ENCODE data around the gene RXFP2. TPM values are rescaled to one million over a fixed set of nuclear protein-coding genes. Genes with fewer than 3 reads are reported as not detected.

RXFP2 gene
- total and polyA plus RNA-seq, 2 donors from 2014 or later, result 0.09 TPM; not detected in 1

DNA sequence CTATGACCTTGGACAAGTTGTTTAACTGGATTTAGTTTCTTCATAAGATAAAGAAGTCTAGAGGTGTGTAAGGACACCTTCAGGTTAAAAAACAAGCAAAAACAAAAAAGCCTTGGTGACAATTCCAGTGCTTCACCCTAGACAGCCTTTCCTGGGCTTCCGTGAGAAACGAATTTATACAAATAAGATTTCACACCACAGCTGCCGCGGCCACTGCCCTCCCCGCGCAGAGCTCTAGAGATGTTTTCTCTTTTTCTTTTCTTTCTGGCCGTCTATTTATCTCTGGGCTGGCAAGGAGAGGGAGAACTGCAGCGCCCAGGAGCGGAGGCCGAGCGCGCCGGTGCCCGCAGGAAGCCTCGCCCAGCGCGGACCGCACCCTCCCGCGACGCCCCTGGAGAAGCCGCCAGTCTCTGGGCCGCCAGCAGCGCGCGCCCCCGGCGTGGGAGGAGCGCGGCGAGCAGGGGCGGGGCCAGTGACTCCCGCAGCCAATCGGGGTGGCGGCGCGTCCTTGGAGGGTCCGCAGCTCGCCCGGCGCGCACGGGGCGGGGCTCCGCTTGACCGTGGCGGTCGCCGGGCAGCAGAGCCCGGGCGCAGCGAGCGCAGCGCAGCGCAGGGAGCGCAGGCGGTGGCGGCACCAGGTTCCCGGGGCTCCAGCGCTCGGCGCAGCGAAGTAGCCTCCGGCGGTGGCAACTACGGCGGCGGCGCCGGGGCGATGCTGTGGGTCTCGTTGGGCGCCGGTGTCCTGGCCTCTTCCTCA, 107.0 kb downstream of the RXFP2 start:
- DNase-seq (peak; percentile 92 to 97 (median 94)), FAIRE-seq (no peak)
- peaks cover 18% of the 10 kb centered on the region for H3K27me3 ChIP-seq (ENCODE audit: control insufficient read depth, insufficient read depth, low read length)
- intact Hi-C loops (cut with DNase I), result no loop called here
- TF ChIP-seq, protein P1, sequence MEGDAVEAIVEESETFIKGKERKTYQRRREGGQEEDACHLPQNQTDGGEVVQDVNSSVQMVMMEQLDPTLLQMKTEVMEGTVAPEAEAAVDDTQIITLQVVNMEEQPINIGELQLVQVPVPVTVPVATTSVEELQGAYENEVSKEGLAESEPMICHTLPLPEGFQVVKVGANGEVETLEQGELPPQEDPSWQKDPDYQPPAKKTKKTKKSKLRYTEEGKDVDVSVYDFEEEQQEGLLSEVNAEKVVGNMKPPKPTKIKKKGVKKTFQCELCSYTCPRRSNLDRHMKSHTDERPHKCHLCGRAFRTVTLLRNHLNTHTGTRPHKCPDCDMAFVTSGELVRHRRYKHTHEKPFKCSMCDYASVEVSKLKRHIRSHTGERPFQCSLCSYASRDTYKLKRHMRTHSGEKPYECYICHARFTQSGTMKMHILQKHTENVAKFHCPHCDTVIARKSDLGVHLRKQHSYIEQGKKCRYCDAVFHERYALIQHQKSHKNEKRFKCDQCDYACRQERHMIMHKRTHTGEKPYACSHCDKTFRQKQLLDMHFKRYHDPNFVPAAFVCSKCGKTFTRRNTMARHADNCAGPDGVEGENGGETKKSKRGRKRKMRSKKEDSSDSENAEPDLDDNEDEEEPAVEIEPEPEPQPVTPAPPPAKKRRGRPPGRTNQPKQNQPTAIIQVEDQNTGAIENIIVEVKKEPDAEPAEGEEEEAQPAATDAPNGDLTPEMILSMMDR (IDR thresholded peaks at IDR 0.05; ENCODE audit: borderline replicate concordance, extremely low read depth, insufficient read depth), result no peak
- peak overlapping the region in 1 of 3 donors; percentile 21 for H3K9ac ChIP-seq (ENCODE audit: low read length in 3 of 3)
- H3K9me3 ChIP-seq (ENCODE audit: control insufficient read depth in 2 of 3, insufficient read depth in 1 of 3, low read length in 3 of 3), result no peaks in the 10 kb centered on the region
- no peak overlapping the region for H3K27ac ChIP-seq (ENCODE audit: low read depth in 2 of 2, low read length in 2 of 2)
- peak overlapping the region; percentile 38 to 73 (median 62) for H3K4me3 ChIP-seq (ENCODE audit: low read length in 3 of 3)
- H3K36me3 ChIP-seq (ENCODE audit: control insufficient read depth in 2 of 3, insufficient read depth in 3 of 3, low read length in 3 of 3), result no peaks in the 10 kb centered on the region
- H3K4me1 ChIP-seq (ENCODE audit: control insufficient read depth in 2 of 3, insufficient read depth in 2 of 3, low read depth in 1 of 3, low read length in 3 of 3), result peaks cover 0 to 3% (median 0%) of the 10 kb centered on the region in 3 donors

DNA sequence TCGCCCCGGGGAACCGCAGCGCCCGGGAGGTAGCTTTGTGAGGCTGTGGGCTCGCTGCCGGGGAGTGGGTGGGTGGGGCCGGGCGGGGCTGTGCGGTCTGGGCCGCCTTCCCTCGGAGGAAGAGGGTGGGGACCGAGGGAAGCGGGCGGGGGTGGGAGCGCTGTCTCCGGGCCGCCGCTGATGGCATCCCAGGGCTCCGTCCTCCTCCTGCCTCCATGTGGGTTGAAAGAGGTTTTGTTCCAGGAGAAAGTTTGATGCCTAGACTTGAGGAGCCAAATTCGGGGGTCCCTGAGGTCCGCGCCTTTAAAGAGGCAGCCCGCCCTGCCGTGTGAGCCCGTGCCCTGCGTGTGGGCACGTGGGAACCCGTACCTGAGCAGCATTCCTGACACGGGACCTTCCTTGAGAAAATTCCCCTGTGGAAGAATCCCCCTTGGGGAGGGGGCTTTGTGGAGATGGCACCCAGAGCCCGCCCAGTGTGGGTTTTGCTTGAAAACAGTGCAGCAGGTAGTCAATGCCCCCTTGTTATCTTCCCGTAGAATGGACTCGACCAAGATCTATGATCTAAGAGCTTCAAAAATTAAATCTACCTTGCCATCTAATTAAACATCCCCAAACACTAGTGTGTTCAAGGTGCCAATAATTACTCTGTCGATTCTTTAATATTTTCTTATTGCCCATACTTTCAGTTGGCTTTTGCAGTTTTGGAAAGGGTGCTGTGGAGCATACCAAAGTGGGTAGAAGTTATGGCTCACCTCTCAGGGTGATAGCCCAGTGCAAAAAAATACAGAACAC, 107.8 kb downstream of the RXFP2 start:
- Histone ChIP-seq H3K9me3 (ENCODE audit: control insufficient read depth in 2 of 3, insufficient read depth in 1 of 3, low read length in 3 of 3) (no peaks in the 10 kb centered on the region), H3K27ac (ENCODE audit: low read depth in 2 of 2, low read length in 2 of 2) (no peak overlapping the region), H3K4me1 (ENCODE audit: control insufficient read depth in 2 of 3, insufficient read depth in 2 of 3, low read depth in 1 of 3, low read length in 3 of 3) (peaks cover 0 to 3% (median 0%) of the 10 kb centered on the region in 3 donors), H3K27me3 (ENCODE audit: control insufficient read depth, insufficient read depth, low read length) (peaks cover 18% of the 10 kb centered on the region), H3K4me3 (ENCODE audit: low read length in 3 of 3) (peak overlapping the region; percentile 36 to 73 (median 40)), H3K36me3 (ENCODE audit: control insufficient read depth in 2 of 3, insufficient read depth in 3 of 3, low read length in 3 of 3) (no peaks in the 10 kb centered on the region), H3K9ac (ENCODE audit: low read length in 3 of 3) (no peak overlapping the region)
- intact Hi-C loops (cut with DNase I), result no loop called here
- TF ChIP-seq, protein P1 (IDR thresholded peaks at IDR 0.05; ENCODE audit: borderline replicate concordance, extremely low read depth, insufficient read depth), result no peak
- DNase-seq (peak in 1 of 5 donors; percentile 14), FAIRE-seq (no peak)

DNA sequence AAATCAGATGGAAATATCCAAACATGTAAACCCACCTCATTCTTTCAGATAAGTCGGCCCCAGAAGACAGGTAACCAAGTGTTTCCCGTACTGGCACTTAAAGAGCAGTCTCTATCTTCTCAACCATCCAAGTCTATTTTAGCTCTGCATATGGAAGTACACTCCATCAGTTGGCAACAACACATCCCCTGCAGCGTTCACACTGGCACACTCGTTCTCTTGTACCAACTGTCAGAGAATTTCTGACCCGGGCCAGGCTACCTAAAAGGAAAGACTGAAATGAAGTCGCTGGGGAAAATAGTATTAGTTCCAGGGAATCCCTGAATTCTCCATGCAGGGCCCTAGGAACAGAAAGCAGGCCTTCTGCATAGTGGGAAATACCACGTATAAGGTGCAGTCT, 109.3 kb downstream of the RXFP2 start:
- Histone ChIP-seq H3K27ac (ENCODE audit: low read depth in 2 of 2, low read length in 2 of 2) (no peak overlapping the region), H3K9ac (ENCODE audit: low read length in 3 of 3) (no peak overlapping the region), H3K9me3 (ENCODE audit: control insufficient read depth in 2 of 3, insufficient read depth in 1 of 3, low read length in 3 of 3) (no peaks in the 10 kb centered on the region), H3K4me1 (ENCODE audit: control insufficient read depth in 2 of 3, insufficient read depth in 2 of 3, low read depth in 1 of 3, low read length in 3 of 3) (peaks cover 0 to 3% (median 0%) of the 10 kb centered on the region in 3 donors), H3K27me3 (ENCODE audit: control insufficient read depth, insufficient read depth, low read length) (peaks cover 14% of the 10 kb centered on the region), H3K4me3 (ENCODE audit: low read length in 3 of 3) (no peak overlapping the region), H3K36me3 (ENCODE audit: control insufficient read depth in 2 of 3, insufficient read depth in 3 of 3, low read length in 3 of 3) (no peaks in the 10 kb centered on the region)
- TF ChIP-seq, protein P1 (IDR thresholded peaks at IDR 0.05; ENCODE audit: borderline replicate concordance, extremely low read depth, insufficient read depth), result no peak
- FAIRE-seq (no peak), DNase-seq (no peak)
- intact Hi-C loops (cut with DNase I), result no loop called here

Data from kidney (tissue), 14 donors.